Prostate gland (tissue), 2 donors: ENCODE measurements around the gene PCIF1. TPM values are rescaled to one million over a fixed set of nuclear protein-coding genes. Genes with fewer than 3 reads are reported as not detected.

Source experiments
- DNase-seq: peaks from one replicate; pipeline ENCODE4 v3.0.0-alpha.2; 2019; ENCODE audit warnings: low spot score
- H3K27ac ChIP-seq, 2 donors: fragments of 200-600 bp; sonication (generic); 2 replicates each; pipeline ENCODE4 v1.5.1; 2017 to 2019
- H3K27me3 ChIP-seq: fragments of 200-600 bp; sonication (generic); replicated peaks from 2 replicates; pipeline ENCODE4 v1.5.1; 2019; ENCODE audit not compliant: insufficient read depth
- H3K36me3 ChIP-seq, 2 donors: fragments of 200-600 bp; sonication (generic); 1 replicate in 1 of 2; 2 replicates in 1 of 2; pipeline versions ENCODE4 v1.5.1 to v1.8.1; 2017 to 2019
- H3K4me1 ChIP-seq: fragments of 200-600 bp; sonication (generic); replicated peaks from 2 replicates; pipeline ENCODE4 v1.5.1; 2019
- H3K4me3 ChIP-seq, 2 donors: fragments of 200-600 bp; sonication (generic); 2 replicates each; pipeline ENCODE4 v1.5.1; 2017 to 2019
- H3K9me3 ChIP-seq: fragments of 200-600 bp; sonication (generic); 2 replicates; pipeline ENCODE4 v1.5.1; 2017
- CTCF ChIP-seq, 4 experiments: fragments of 200-600 bp in 2 of 4; fragments of 450-650 bp in 2 of 4; sonication (generic) in 2 of 4; IDR thresholded peaks; 1 replicate in 3 of 4; 2 replicates in 1 of 4; pipeline ENCODE4 v1.5.1; 2016 to 2019; ENCODE audit warnings: antibody characterized with exemption in 4 of 4, mild to moderate bottlenecking in 2 of 4, moderate library complexity in 2 of 4
- POLR2A ChIP-seq: fragments of 450-650 bp; IDR thresholded peaks from one replicate; pipeline ENCODE4 v1.6.1; 2016; ENCODE audit warnings: antibody characterized with exemption, mild to moderate bottlenecking
- POLR2AphosphoS5 ChIP-seq: sonication (generic); formaldehyde crosslinking; IDR thresholded peaks from one replicate; pipeline ENCODE4 v1.6.1; 2017; ENCODE audit warnings: antibody characterized with exemption
- WGBS: methylation state at CpG from one replicate; pipeline ENCODE4 v1.1.5; 2018; 5-methylcytosine and 5-hydroxymethylcytosine counted together
- intact Hi-C: fragments of 100-400 bp; cut with DNase I; formaldehyde crosslinking; loops from one replicate; pipeline ENCODE4 v1.14.2; 2022
- total RNA-seq, 2 donors: library from RNA; depleted of rRNA; stranded (reverse); fragments of >200 nt; gene quantifications; one replicate each; pipeline ENCODE4 v1.1.0, GENCODE V29; 2016

The PCIF1 gene
- total RNA-seq, 2 donors from 2014 or later: 39.8 to 54.9 TPM

GRCh38 chr20:45968081-45968671 is 33.7 kb downstream of the PCIF1 start:
- Histone ChIP-seq H3K9me3 (no peaks in the 10 kb centered on the region), H3K4me3 (no peak overlapping the region), H3K27ac (no peak overlapping the region), H3K4me1 (no peaks in the 10 kb centered on the region), H3K36me3 (peaks cover 0 to 18% of the 10 kb centered on the region in 2 donors), H3K27me3 (no peaks in the 10 kb centered on the region)
- WGBS: 92% methylated on average over 10 of the region's 10 CpGs
- intact Hi-C loops: loop anchor here (10.0 kb wide), 1 partner anchor 73 kb away; the partner anchor contains the start of genes CTSA and NEURL2
- no peak for DNase-seq
- TF ChIP-seq POLR2AphosphoS5 (no peak), CTCF (IDR thresholded peaks at IDR 0.05) (no peak), POLR2A (no peak)

- Histone ChIP-seq H3K4me1 (no peaks in the 10 kb centered on the region), H3K4me3 (no peak overlapping the region), H3K9me3 (no peaks in the 10 kb centered on the region), H3K27me3 (no peaks in the 10 kb centered on the region), H3K27ac (no peak overlapping the region), H3K36me3 (peaks cover 0 to 9% of the 10 kb centered on the region in 2 donors)
- WGBS: 84% methylated on average over 14 of the region's 14 CpGs
- TF ChIP-seq POLR2AphosphoS5: no peak
- no peak for TF ChIP-seq CTCF (IDR thresholded peaks at IDR 0.05)
- intact Hi-C loops: loop anchor here (10.0 kb wide), 1 partner anchor 74 kb away; the partner anchor contains the start of genes CTSA and NEURL2
- DNase-seq: no peak
Observed at GRCh38 chr20:45968801-45969711, 34.6 kb downstream of the PCIF1 start.

GRCh38 chr20:45969712-45970634 is 35.5 kb downstream of the PCIF1 start:
- peak overlapping the region; percentile 100 for H3K27ac ChIP-seq
- peak overlapping the region in 1 of 2 donors; percentile 73 for H3K4me3 ChIP-seq
- peak in 3 of 4 experiments; percentile 48 to 64 (median 55) for TF ChIP-seq CTCF (IDR thresholded peaks at IDR 0.05)
- TF ChIP-seq POLR2AphosphoS5: no peak
- no peaks in the 10 kb centered on the region for H3K27me3 ChIP-seq
- DNase-seq: peak; percentile 36
- WGBS: 44% methylated on average over 6 of the region's 6 CpGs
- intact Hi-C loops: loop anchor here (10.0 kb wide), 1 partner anchor 75 kb away; the partner anchor contains the start of genes CTSA and NEURL2
- H3K4me1 ChIP-seq: no peaks in the 10 kb centered on the region
- H3K9me3 ChIP-seq: no peaks in the 10 kb centered on the region
- peaks cover 0 to 8% of the 10 kb centered on the region in 2 donors for H3K36me3 ChIP-seq

GRCh38 chr20:45970646-45971424 is 36.4 kb downstream of the PCIF1 start:
- Histone ChIP-seq H3K36me3 (peaks cover 0 to 8% of the 10 kb centered on the region in 2 donors), H3K4me3 (peak overlapping the region; percentile 65 to 73), H3K4me1 (no peaks in the 10 kb centered on the region), H3K27me3 (no peaks in the 10 kb centered on the region), H3K9me3 (no peaks in the 10 kb centered on the region), H3K27ac (peak overlapping the region; percentile 100)
- WGBS: 7% methylated on average over 33 of the region's 34 CpGs
- TF ChIP-seq POLR2AphosphoS5: no peak
- TF ChIP-seq POLR2A: no peak
- TF ChIP-seq CTCF (IDR thresholded peaks at IDR 0.05): no peak
- intact Hi-C loops: no loop called here
- DNase-seq: no peak
